Adrenal gland (tissue), 5 donors: ENCODE measurements around the gene PGS1.

Source experiments
- CTCF ChIP-seq, 6 experiments: fragments of 450-650 bp in 4 of 6; fragments of 200-600 bp in 2 of 6; sonication (generic) in 1 of 6; IDR thresholded peaks; 1 replicate in 5 of 6; 2 replicates in 1 of 6; pipeline versions ENCODE4 v1.5.1 to v1.8.0; 2016 to 2021; ENCODE audit warnings: antibody characterized with exemption in 6 of 6, mild to moderate bottlenecking in 2 of 6, moderate library complexity in 1 of 6
- POLR2A ChIP-seq, 2 donors: fragments of 450-650 bp; IDR thresholded peaks; one replicate each; pipeline ENCODE4 v1.6.1; 2017; ENCODE audit warnings: antibody characterized with exemption in 2 of 2, mild to moderate bottlenecking in 2 of 2, moderate library complexity in 1 of 2
- donor health status: DM: no; HTN: no; CAD: no.

- TF ChIP-seq CTCF (IDR thresholded peaks at IDR 0.05) (no peak), POLR2A (IDR thresholded peaks at IDR 0.05) (no peak)
These were observed 72.4 kb downstream of the PGS1 start for GRCh38 chr17:78450696-78451345.
